Hematopoietic multipotent progenitor cell treated with erythropoietin and hydrocortisone succinate and interleukin-3 and kit ligand, for 8 days (in vitro differentiated cells): ENCODE data around the gene RIC8B.

Experiments
- DNase-seq: peaks from one replicate; pipeline ENCODE4 v3.0.0-alpha.2; 2015

The RIC8B gene

DNA sequence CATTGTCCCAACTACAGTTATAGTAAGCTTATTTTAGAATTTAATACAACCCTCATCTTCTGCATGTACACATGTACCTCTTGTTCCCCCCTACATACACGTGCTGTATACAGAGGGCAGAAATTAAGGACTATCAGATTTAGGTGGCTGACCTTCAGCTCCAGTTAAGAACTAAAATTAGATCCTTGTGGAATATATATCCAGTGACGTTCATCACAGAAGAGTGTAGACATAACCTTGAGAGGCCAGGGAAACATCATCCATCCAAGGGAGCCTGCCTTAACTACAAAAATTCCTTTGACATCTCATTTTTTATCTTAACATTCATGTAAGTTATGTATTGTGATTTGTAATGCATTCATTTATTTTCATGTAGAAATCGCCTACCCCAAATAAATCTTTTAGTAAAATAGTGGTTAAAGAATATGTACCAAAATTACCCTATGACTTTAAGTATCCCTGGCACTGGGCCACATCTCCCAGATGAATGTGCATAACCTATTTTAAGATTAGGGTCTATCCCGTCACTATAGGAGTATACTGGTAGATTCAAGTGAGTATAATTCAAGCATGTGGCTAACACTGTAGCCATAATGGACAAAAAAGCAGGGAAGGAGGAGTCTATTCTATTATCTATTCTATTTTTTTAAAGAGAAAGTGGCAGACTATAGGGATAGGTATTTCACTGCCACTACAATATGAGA, 27.5 kb downstream of the RIC8B start:
- DNase-seq = no peak

DNA sequence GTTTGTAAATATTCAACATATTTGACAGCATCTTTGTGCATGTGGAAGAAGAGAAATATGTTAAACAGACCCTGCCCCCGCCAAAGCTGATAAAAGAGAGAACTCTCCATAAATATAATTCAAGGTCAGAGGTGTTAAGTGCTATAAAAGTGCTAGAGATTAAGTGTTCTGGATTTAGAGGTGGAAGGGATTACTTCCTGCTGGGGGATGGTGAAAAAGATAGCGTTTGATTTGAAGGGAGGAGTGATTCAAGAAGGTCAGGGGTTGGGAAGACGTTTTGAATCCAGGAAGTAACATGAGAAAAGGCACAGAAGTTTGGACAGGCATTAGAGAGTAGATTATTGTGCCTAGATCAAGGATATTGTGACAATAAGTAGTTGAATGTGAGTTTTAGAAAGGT, 30.2 kb downstream of the RIC8B start:
- no peak for DNase-seq

DNA sequence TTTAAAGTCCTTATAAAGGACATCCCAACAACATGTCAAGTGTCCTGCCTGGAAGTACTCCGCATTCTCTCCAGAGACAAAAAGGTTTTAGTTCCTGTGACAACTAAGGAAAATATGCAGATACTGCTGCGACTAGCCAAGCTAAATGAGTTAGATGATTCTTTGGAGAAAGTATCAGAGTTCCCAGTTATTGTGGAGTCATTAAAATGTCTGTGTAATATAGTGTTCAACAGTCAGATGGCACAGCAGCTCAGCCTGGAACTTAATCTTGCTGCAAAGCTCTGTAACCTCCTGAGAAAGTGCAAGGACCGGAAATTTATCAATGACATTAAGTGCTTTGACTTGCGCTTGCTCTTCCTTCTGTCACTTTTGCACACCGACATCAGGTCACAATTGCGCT, 40.2 kb downstream of the RIC8B start:
- DNase-seq = no peak

DNA sequence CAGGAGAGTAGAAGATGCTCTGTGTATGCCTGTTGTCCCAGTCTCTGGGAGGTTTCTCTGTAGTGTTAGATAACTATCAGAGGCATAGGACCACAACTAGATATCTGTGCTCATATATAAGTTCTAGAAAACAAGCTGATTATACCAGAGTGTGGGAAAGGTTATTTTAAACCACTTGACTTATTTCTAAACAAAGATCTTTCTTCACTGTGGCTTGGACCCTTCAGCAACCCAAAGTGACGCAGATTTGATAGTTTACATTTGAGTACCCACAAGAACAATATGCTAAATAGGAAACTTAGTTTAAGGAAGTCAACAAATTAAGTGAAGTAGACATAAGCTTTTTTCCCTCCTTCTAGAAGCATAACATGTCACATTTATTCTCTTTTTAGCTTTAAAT, 41.3 kb downstream of the RIC8B start:
- no peak for DNase-seq

DNA sequence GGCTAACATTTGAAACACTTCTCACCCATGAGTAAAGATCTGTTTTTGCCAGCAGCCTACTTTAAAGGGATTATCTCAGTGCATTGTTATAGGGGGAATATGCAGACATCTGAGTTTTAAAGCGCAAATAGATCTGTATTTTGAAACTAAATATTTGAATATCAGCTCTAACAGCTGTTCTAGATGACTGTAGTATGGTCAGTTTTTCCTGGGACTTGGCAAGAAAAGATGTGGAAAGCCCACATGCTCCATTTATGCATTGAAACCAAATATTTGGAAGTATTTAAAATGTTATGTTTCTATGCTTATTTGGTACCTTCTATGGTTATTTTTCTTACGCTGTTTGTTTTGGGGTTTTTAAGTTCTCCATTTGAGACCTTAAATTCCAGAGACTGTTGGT, 41.7 kb downstream of the RIC8B start:
- no peak for DNase-seq

DNA sequence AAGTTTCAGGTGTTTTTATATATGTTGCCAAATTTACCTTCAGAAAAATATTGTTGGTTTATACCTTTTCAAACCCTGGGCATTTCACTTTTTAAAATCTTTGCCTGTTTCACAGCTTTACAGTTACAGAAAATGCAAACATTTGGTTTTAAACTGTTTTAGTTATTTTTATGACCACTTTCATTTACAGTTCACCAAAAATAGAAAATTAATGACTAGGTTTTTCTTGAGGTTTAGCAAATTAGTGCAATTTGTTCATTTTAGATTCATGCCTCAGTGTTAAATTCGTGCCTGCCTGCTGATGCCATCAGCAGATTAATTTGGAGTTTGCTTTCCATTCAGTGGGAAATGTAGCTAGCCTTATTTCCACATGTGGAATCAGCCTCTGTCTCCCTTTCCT, 45.5 kb downstream of the RIC8B start:
- DNase-seq = no peak

DNA sequence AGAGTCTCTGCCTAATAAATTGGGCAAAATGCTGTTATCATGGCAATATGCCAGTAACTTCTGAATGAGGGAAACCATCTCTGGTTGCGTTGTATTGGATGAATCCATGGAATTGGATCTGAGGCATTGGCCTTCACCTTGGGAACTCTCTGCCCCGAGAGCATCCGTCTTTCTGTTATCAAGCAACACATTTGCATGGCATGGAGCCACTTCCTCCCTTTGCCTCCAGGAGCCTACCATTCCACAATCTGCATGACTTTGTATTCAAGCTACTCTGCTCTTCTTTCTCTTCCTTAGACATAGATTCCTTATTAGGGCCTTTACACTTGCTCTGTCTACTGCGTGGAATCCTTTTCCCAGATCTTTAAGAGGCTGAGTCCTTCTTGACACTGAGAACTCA, 57.2 kb downstream of the RIC8B start:
- no peak for DNase-seq

DNA sequence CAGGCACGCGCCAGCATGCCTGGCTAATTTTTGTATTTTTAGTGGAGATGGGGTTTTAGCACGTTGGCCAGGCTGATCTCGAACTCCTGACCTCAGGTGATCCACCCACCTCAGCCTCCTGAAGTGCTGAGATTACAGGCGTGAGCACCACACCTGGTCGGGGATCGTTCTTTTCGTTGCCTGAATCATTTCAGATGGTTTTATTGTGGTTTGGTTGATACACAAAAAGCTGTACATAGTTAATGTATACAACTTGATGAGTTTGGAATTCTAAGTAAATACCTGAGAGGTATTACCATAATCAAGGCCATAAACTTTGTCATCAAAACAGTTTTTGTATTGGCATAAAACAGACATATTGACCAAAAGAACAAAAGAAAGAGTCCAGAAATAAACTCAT, 63.3 kb downstream of the RIC8B start:
- DNase-seq = no peak

DNA sequence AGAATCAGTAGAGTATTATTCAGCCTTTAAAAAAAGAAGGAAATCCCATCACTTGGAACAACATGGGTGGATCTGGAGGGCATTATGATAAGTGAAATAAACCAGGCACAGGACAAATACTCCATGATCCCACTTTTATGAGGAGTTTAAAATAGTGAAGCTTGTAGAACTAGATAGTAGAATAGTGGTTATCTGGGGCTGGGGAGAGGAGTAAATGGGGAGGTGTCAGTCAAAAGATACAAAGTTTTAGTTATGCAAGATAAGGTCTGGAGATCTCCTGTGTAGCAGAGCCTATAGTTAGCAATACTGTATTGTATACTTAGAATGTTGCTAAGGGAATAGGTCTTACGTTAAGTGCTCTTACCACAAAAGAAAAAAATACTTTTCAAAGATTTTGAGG, 64.9 kb downstream of the RIC8B start:
- DNase-seq = no peak

DNA sequence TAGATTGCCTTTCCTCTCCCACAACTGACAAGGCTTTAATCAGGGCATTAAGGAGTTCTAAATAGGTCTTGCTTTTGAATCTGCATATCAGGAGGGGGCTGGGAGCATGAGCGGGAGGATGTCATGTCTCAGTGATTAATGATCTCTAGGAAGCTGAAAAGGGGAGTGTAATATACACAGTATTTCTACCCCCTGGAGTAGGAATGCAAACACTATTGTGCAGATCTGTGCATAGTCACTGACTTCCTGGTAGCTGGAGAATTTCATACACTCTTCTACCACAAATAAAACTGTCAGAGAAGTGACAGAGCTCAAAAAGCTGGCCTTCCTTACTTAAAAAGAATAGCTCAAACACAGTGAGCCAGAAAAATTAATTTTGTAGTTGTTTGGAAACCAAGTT, 65.8 kb downstream of the RIC8B start:
- no peak for DNase-seq

DNA sequence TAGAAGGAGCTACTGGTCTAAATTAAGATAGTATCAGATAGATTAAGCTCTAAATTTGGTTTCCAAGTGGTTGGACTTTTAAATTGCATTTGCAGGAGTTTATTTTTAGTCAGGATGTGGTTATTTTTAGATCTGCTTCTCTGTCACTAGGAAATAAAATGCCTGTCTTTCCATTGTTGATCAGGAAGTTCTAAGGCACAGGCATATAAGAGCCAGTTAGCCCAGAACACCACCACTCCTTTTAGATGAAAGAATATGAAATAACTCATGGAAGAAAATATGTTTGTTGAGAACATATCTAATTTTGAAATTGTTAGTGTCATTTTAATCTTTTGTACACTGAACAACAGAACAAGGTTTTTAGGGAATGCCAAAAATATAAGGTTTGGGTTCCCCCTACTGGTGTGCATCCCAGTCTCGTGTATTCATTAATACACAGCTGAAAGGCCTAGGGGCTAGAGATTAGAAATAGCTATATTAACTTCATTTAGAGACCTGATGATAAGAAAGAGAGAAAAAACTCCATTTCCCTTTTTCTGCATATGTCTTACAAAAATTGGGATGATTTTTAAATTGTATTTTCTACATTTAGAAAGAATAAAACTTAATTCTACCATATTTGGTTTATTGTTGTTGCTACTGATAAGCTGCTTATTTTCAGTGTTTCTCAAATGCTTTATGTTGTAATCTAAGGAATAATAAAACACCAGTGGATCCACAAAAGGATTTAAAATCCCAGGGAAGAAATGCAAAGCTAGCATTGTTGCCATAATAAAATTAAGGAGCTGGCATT, 67.2 kb downstream of the RIC8B start:
- DNase-seq = peak; percentile 69

DNA sequence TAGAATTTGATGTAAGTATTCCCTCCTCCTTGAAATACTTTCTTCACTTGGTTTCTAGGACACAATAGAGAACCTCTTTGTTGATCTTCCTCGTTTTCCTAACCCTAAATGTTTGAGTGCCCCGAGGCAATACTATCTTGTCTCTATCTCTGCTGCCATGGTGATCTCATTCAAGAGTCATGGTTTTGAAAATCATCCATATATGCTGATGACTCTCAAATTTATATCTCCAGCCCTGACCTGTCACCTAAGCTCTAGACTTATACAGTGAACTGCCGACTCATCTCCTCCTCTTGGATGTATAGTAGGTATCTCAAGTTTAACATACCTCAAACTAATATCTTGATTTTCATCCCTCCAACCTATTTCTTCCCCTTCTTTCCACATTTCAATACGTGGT, 71.4 kb downstream of the RIC8B start:
- no peak for DNase-seq

DNA sequence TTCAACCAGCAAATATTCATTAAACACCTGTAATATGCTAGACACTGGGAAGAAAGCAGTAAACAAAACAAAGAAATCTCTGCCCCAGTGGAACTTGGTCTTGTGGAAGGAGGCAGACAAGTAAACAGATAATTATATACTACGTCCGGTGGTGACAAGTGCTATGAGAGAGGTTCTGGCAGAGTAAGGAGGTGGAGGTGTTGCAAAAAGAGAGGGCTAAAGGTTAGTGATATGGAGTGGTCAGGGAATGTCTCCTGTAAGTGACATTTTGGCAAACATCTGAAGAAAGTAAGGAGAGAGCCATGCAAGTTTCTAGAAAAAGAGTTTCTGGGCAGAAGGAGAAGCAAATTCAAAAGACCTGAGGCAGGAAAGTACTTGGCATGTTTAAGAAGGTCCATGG, 73.4 kb downstream of the RIC8B start:
- no peak for DNase-seq

DNA sequence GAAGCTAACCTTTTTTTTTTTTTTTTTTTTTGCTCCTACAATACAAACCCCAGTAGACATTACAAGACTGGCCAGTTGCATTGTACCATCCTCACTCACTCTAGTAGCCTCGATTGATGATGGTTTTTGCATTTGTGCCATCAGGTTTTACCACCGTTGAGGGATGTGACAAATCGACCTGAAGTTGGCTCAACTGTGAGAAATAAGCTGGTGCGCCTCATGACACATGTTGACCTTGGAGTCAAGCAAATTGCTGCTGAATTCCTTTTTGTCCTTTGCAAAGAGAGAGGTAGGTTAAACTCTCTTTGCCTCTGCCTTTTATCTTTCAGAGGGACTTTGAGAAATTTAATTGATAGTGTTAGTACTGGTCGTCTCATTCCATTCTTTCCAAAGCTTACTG, 76.8 kb downstream of the RIC8B start:
- no peak for DNase-seq

DNA sequence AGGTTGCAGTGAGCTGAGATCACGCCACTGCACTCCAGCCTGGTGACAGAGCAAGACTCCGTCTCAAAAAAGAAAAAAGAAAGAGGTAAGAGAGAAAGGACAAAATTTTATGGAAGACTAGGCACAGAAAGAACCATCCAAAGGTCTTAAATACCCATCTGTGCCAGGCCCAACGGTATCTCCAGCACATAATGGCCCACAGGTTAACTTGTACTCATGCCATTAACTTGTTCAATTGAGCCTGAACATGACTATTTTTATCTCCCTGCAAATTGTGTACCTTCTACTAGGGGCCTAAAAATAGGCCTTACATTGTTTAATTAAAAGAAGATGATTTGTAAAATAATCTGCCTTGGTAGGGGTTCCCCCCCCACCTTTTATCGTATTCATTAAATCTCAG, 80.2 kb downstream of the RIC8B start:
- no peak for DNase-seq

DNA sequence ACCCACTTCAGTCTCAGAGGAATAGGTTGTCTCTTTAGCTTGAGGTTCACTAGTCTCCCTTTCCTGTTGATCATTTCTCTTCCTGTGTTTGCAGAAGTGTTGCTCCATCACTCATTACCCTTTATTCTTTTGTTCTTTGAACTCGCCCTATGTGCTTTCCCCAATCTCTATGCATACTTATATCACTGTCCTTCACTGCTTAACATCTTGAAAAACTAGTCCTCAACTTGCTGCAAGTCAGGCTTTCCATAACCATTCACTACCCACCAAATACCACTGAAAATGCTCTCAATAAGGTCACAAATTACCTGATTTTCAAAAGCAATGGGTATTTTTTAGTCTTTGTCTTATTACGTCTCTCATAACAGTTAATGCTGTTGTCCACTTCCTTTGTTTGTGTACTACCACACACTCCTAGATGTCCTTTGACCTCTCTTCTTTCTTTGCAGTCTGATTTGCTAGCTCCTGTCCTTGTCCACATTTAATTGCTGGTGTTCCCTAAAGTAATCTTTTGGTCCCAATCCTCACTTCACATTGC, 80.8 kb downstream of the RIC8B start:
- no peak for DNase-seq

DNA sequence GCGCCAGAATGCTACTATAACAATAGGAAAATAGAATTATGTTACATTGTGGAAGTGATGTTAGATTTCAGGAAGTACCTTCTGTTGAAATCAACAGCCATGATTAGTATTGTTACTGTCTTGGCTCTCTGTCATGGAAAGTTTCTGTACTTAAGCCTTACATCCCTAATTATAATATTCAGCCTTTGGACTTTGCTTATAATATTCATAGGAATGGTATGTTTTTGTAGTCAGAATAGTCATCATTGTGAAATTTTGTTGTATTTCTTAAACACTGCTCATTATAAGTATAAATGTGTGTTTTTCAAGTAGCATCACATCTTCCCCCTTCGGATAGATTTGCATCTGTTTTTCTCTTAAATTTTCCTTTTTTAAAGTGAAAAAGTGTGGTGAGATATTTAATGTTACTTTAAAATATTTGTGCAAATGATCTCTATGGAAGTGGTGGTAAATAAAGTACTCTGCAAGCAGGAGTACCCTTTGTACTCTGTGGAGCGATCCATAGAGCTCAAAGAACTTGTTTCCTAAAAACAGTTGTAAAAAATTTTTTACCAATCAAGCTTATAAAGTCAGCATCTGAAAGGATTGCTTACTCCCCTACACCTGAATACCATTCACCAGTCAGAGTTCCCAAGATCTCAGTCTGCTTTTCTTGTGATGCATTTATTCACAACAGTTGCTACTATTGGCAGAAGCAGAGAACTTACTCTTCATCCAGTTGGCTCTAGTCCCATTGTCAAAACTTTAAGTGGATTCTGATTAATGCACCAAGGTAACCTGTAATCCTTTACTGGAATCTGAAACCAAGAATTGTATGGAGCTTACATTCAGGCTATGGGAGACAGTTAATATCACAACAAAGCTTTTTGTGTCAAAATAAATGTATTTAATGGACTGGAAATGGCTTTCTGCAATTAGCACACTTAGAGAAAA, 87.8 kb downstream of the RIC8B start:
- no peak for DNase-seq

DNA sequence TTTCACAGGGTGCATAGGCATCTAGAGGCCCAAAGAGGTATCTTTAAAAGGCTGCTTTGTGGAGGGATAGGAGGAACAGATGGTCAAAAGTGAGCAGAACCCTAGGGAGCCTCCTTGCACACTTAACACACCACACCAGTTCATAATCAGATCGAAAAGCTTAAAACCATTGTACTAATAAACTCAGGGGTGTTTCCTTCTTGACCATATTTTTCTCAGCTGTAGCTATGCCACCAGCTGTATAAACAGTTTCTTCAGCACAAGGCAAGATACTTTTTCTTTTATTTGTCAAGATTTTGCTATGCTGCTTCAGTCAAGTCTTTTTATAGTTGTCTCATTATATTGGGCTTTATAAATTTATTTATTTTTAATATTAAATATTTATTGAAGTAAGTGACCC, 88.7 kb downstream of the RIC8B start:
- DNase-seq = no peak

DNA sequence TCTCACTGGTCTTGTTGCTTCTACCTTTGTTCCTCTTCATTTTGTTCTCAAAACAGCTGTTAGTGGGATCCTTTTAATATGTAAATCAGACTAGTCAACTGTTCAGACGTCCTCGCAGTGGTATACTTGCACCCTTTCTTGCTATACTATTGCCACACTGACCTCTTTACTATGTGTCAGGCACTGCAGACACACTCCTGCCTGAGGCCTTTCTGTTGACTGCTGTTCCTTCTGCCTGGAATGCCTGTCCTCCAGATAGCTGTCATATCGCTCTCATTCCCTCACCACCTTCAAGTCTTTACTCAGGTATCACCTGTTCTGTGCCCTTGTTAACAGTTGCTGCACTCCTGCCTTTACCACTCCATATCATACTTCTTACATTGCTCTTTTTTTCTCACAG, 91.2 kb downstream of the RIC8B start:
- DNase-seq = no peak

DNA sequence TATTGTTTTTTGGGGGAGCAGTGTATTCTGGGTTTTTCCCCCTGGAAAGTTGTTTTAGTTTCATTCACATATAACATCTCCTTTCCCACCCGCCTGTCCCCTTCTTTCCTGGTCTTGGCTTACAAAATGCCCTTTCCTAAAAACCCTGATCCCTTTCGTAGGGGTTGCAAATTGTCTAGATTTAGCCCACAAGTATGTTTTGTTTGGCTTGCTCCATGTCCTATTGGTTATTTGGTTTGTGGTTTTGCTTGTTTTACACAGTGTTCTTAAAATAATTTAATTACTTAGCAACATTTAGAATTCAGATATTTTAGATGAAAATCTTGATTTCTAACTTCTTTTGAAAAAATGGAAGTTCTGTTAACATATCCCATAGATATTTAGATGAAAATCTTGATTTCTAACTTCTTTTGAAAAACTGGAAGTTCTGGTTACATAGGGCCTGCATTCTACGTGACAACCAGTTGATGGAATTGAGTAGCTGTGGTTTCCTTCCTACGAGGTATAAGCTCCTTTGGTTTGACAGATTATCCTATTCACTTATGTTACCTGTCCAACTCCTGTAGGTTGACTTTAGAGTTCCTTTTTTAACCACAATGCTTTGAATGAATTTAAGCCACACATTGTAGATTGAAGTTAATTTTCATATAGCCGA, 92.1 kb downstream of the RIC8B start:
- DNase-seq = no peak

DNA sequence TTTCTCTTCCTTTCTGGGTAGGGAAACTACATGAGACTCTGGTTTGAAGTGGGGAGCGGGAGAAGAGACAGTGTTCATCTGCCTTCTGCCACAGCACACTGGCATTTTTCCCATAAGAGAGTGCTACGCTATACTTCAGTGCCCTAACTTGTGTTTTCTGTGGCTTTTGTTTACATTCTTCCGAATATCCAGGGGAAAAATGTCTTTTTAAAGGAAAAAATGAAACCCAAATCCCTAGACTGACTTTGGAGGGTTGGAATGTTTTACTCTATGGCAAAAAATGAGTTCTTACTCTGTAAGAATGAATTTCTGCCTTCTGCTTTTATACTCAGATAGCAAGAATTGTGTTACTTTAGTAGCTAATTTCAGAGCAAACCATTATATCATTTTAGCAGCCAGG, 93.2 kb downstream of the RIC8B start:
- DNase-seq = no peak

DNA sequence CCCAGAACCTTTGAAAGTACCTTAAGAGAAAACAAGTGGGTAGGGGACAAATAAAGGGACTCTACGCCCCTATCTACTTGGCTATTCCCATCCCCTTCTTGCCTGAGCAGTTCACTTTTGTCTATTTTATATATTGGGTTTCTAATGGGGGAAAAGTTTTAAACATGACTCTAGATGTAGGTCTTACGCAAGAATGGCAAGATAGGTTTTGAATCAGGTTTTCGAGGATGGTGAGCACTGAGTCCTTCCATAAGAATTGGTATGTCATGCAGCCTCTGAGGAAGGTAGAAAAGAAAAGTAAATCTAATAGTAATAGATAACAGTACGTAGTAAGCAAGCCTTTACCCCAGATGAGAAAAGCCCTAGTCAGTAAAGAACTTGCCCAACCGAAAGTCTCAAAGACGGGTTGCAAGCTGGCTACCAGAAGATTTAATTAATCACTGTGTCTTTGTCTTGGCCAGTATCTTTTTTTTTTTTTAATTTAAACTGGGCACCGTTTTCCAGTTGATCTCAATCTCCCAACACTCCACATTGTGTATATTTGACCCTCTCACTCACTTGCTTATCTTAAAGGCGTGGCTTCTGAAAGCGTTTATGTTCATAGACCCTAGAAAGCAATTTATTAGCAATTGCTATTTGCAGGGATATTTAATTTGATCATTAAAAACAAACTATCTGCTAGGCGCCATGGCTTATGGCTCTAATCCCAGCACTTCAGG, 94.7 kb downstream of the RIC8B start:
- DNase-seq = no peak
